OCI-LY7 (cell line): Measurements from ENCODE around the gene TMEM31.

Experiments used
- CTCF ChIP-seq: fragments of 200-600 bp; sonication (generic); conservative IDR thresholded peaks from 2 replicates; pipeline ENCODE4 v1.5.1; 2014; ENCODE audit warnings: mild to moderate bottlenecking, antibody characterized with exemption, low read length, moderate library complexity, mixed read lengths
- EZH2phosphoT487 ChIP-seq: fragments of 200-600 bp; sonication (generic); IDR thresholded peaks from 2 replicates; pipeline ENCODE4 v1.6.1; 2018; ENCODE audit warnings: low read depth, borderline replicate concordance, mild to moderate bottlenecking, mixed run types, antibody characterized with exemption, low read length, moderate library complexity, mixed read lengths

GRCh38 chrX:103742339-103742738 lies 31.6 kb downstream of the TMEM31 start:
- TF ChIP-seq CTCF, result no peak
- no peak for TF ChIP-seq EZH2phosphoT487
